ENCODE measurements around the gene LRRC4.

Gene LRRC4

DNA sequence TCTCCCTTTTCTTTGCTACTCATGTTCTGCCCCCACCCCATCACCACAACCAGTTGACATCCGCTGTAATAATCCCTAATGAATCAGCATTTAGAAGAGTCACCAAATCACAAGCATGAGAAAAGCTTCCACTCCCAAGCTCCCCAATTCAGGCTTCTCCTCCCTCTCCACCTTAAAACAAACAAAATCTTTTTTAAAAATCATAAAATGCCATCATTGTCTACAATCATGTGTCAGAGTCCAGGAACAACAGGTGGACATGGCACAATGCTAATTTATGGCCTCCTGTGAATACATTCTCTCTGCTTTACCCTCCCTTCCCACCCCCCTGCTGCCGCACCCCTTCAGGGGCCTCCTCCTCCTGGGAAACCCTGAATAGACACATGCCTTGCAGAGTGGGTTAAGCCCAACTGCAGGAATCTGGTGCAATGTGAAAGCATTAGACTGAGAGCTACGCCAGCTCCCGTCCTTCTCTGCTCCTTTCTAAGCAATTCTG, 3.7 kb downstream of the LRRC4 start:
- DNase-seq (ENCODE audit: low spot score) (no peak), ATAC-seq (ENCODE audit: low read depth) (no peak)
- H3K36me3 ChIP-seq (ENCODE audit: low read depth): peaks cover 7% of the 10 kb centered on the region; the same call in 1 of the 2 replicates
- peaks cover 19% of the 10 kb centered on the region for H3K4me1 ChIP-seq (ENCODE audit: insufficient read depth, poor library complexity, severe bottlenecking)
- no peaks in the 10 kb centered on the region for H3K27me3 ChIP-seq (ENCODE audit: insufficient read depth, poor library complexity, severe bottlenecking)
- H3K4me3 ChIP-seq (ENCODE audit: severe bottlenecking): no peak overlapping the region
- H3K27ac ChIP-seq (ENCODE audit: poor library complexity, severe bottlenecking): no peak overlapping the region
- no peaks in the 10 kb centered on the region for H3K9me3 ChIP-seq (ENCODE audit: severe bottlenecking)
- TF ChIP-seq, protein P1, sequence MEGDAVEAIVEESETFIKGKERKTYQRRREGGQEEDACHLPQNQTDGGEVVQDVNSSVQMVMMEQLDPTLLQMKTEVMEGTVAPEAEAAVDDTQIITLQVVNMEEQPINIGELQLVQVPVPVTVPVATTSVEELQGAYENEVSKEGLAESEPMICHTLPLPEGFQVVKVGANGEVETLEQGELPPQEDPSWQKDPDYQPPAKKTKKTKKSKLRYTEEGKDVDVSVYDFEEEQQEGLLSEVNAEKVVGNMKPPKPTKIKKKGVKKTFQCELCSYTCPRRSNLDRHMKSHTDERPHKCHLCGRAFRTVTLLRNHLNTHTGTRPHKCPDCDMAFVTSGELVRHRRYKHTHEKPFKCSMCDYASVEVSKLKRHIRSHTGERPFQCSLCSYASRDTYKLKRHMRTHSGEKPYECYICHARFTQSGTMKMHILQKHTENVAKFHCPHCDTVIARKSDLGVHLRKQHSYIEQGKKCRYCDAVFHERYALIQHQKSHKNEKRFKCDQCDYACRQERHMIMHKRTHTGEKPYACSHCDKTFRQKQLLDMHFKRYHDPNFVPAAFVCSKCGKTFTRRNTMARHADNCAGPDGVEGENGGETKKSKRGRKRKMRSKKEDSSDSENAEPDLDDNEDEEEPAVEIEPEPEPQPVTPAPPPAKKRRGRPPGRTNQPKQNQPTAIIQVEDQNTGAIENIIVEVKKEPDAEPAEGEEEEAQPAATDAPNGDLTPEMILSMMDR (IDR thresholded peaks at IDR 0.05; ENCODE audit: poor library complexity, severe bottlenecking): no peak

DNA sequence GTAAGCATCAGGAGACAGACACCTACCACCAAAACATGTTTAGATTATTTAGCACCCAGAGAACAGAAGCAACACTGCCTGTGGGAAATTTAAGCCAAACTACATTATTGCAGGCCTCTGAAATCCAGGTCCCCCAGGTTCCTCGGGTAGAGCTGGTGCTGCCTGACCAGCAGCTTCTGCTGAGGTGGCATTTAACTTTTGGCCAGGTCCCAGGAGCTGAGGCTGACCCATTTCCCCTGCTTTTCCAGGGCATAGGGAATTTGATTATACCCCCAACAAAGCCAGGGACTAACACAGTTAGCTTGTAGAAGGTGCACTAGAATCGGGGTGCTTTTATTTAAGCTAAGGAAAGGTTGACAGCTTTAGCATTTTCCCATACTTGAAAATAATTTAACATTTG, 4.7 kb downstream of the LRRC4 start:
- peaks cover 7% of the 10 kb centered on the region; the same call in 1 of the 2 replicates for H3K36me3 ChIP-seq (ENCODE audit: low read depth)
- no peaks in the 10 kb centered on the region for H3K27me3 ChIP-seq (ENCODE audit: insufficient read depth, poor library complexity, severe bottlenecking)
- no peak for ATAC-seq (ENCODE audit: low read depth)
- peaks cover 28% of the 10 kb centered on the region for H3K4me1 ChIP-seq (ENCODE audit: insufficient read depth, poor library complexity, severe bottlenecking)
- DNase-seq (ENCODE audit: low spot score): no peak
- TF ChIP-seq, protein P1 (IDR thresholded peaks at IDR 0.05; ENCODE audit: poor library complexity, severe bottlenecking): no peak
- H3K4me3 ChIP-seq (ENCODE audit: severe bottlenecking): no peak overlapping the region
- H3K27ac ChIP-seq (ENCODE audit: poor library complexity, severe bottlenecking): no peak overlapping the region
- H3K9me3 ChIP-seq (ENCODE audit: severe bottlenecking): no peaks in the 10 kb centered on the region

DNA sequence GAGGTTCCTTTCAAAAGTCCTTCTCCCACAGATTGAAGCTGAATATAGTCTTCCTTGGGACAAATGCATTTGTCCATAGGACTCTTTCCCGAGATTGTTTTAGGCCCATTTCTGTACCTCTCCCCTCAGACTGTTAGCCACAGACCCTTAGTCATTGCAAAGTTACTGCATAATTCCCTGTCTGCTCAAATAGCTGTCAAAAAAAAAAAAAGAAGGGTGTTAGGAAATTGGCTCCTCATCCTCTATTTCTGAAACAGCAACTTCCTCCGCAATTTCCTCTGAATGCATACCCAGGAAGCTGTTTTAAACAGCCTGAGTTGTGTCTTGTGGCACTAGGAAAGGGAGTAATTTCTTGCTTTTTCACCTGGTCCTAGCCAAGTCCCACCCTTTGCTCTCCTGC, 5.4 kb downstream of the LRRC4 start:
- Histone ChIP-seq H3K4me3 (ENCODE audit: severe bottlenecking) (no peak overlapping the region), H3K36me3 (ENCODE audit: low read depth) (peaks cover 7% of the 10 kb centered on the region; the same call in 1 of the 2 replicates), H3K27me3 (ENCODE audit: insufficient read depth, poor library complexity, severe bottlenecking) (no peaks in the 10 kb centered on the region), H3K4me1 (ENCODE audit: insufficient read depth, poor library complexity, severe bottlenecking) (peaks cover 33% of the 10 kb centered on the region), H3K9me3 (ENCODE audit: severe bottlenecking) (no peaks in the 10 kb centered on the region), H3K27ac (ENCODE audit: poor library complexity, severe bottlenecking) (no peak overlapping the region)
- TF ChIP-seq, protein P1 (IDR thresholded peaks at IDR 0.05; ENCODE audit: poor library complexity, severe bottlenecking): no peak
- DNase-seq (ENCODE audit: low spot score) (no peak), ATAC-seq (ENCODE audit: low read depth) (no peak)

DNA sequence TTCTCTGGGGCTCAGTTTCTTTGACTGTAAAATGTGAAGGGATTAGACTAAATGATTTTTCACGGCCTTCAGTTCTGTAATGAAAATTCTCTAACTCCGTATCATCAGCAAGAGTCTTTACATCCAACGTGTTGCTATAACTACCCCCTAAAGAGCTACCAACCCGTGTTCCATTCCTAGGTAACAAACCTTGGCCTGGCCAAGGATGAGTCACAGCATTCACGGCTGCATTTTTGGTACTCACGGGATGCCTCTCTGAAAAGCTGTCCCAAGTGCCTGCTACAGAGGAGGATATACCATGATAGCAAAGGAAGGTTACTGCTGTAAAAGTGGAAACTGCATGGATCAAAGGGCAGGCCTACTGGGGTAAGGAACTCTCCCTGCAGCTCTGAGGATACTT, 5.9 kb downstream of the LRRC4 start:
- Histone ChIP-seq H3K27ac (ENCODE audit: poor library complexity, severe bottlenecking) (no peak overlapping the region), H3K4me3 (ENCODE audit: severe bottlenecking) (no peak overlapping the region), H3K9me3 (ENCODE audit: severe bottlenecking) (no peaks in the 10 kb centered on the region), H3K36me3 (ENCODE audit: low read depth) (peaks cover 7% of the 10 kb centered on the region; the same call in 1 of the 2 replicates), H3K27me3 (ENCODE audit: insufficient read depth, poor library complexity, severe bottlenecking) (no peaks in the 10 kb centered on the region), H3K4me1 (ENCODE audit: insufficient read depth, poor library complexity, severe bottlenecking) (peaks cover 37% of the 10 kb centered on the region)
- TF ChIP-seq, protein P1 (IDR thresholded peaks at IDR 0.05; ENCODE audit: poor library complexity, severe bottlenecking): no peak
- no peak for ATAC-seq (ENCODE audit: low read depth)
- DNase-seq (ENCODE audit: low spot score): no peak

DNA sequence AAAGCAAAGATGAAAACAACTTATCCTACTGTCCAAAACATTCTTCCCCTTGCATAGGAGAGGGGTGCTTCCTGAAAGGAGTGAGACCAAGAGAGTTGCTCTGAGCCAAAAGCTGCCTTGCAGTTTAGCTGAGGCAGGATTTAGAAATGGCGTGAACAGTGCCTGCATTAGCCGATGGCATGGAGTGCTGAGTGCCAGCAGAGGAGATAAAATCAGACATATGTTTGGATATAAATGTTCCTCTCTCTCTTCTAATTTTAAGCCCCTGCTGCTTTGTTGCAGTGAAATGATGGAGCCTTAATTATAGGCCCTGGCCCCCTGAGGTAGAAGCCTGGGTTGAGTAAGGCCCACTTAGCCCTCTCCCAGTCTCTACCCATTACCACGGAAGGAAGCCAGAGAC, 7.1 kb downstream of the LRRC4 start:
- TF ChIP-seq, protein P1 (IDR thresholded peaks at IDR 0.05; ENCODE audit: poor library complexity, severe bottlenecking): no peak
- Histone ChIP-seq H3K9me3 (ENCODE audit: severe bottlenecking) (no peaks in the 10 kb centered on the region), H3K27me3 (ENCODE audit: insufficient read depth, poor library complexity, severe bottlenecking) (no peaks in the 10 kb centered on the region), H3K36me3 (ENCODE audit: low read depth) (peaks cover 7% of the 10 kb centered on the region; the same call in 1 of the 2 replicates), H3K27ac (ENCODE audit: poor library complexity, severe bottlenecking) (peak overlapping the region; percentile 93), H3K4me3 (ENCODE audit: severe bottlenecking) (no peak overlapping the region), H3K4me1 (ENCODE audit: insufficient read depth, poor library complexity, severe bottlenecking) (peaks cover 37% of the 10 kb centered on the region)
- no peak for ATAC-seq (ENCODE audit: low read depth)
- DNase-seq (ENCODE audit: low spot score): no peak

Data from RWPE2 (cell line).